HCT116 (cell line): ENCODE results near the gene AGPAT3. TPM values are rescaled to one million over a fixed set of nuclear protein-coding genes. Genes with fewer than 3 reads are reported as not detected.

Source experiments
- ATAC-seq: fragments of 200-7000 bp; cut with Tn5 transposase; 2 replicates; pipeline ENCODE4 v1.9.1; 2020; ENCODE audit warnings: mild to moderate bottlenecking, moderate library complexity
- BruUV-seq: library from RNA; stranded (reverse); fragments of 400-500 nt; replicated peaks from 2 replicates; lab custom pipeline; 2021; lab: Mats Ljungman, UMichigan
- CTCF ChIA-PET: fragments of 300-600 bp; sonication (Branson Sonifier 250); formaldehyde crosslinking; loops from one replicate; lab custom pipeline; 2021; ENCODE audit warnings: antibody characterized with exemption; lab: Charles Lee
- POLR2A ChIA-PET: fragments of 300-600, 350-600 bp; sonication (Branson Sonifier 250); formaldehyde crosslinking; loops from one replicate; lab custom pipeline; 2021; ENCODE audit warnings: antibody characterized with exemption; lab: Charles Lee
- RAD21 ChIA-PET, 2 experiments: fragments of 300-600 bp; sonication (Branson Sonifier 250); formaldehyde crosslinking; loops; one replicate each; lab custom pipeline; 2023; ENCODE audit warnings: low total read pairs in 2 of 2; ENCODE audit not compliant: uncharacterized antibody in 2 of 2, unreplicated experiment in 2 of 2, low non-redundant PET in 1 of 2; lab: Charles Lee
- DNase-seq: peaks from one replicate; pipeline ENCODE4 v3.0.0-alpha.2; 2010; ENCODE audit warnings: low read depth, low spot score
- H2AFZ ChIP-seq: fragments of 200-600 bp; shearing (Covaris generic), sonication (generic); 2 replicates; pipeline ENCODE4 v1.6.1; 2017; ENCODE audit warnings: low read depth, mixed run types, mixed read lengths, antibody characterized with exemption, low read length; ENCODE audit not compliant: poor library complexity, severe bottlenecking
- H3K27ac ChIP-seq: 2 replicates; pipeline ENCODE4 v1.5.1; 2012; ENCODE audit warnings: low read depth, low read length
- H3K27me3 ChIP-seq: fragments of 200-600 bp; sonication (generic); 2 replicates; pipeline ENCODE4 v1.6.1; 2016; ENCODE audit warnings: mixed run types, low read length, mixed read lengths; ENCODE audit not compliant: insufficient read depth
- H3K36me3 ChIP-seq, 2 experiments: fragments of 200-500 bp in 1 of 2; fragments of 200-600 bp in 1 of 2; sonication (Bioruptor generic) in 1 of 2; sonication (generic) in 1 of 2; 2 replicates each; pipeline versions ENCODE4 v1.5.1 to v1.6.1; 2014 to 2016; ENCODE audit warnings: low read length in 2 of 2, inconsistent platforms in 1 of 2, mixed read lengths in 1 of 2, mixed run types in 1 of 2; ENCODE audit not compliant: insufficient read depth in 2 of 2, control insufficient read depth in 1 of 2
- H3K4me1 ChIP-seq, 2 experiments: fragments of 200-600 bp in 1 of 2; sonication (generic) in 1 of 2; 2 replicates each; pipeline versions ENCODE4 v1.5.1 to v1.6.1; 2012 to 2017; ENCODE audit warnings: low read length in 2 of 2, inconsistent platforms in 1 of 2, mild to moderate bottlenecking in 1 of 2, mixed read lengths in 1 of 2, mixed run types in 1 of 2, moderate library complexity in 1 of 2; ENCODE audit not compliant: insufficient read depth in 2 of 2, control insufficient read depth in 1 of 2
- H3K4me2 ChIP-seq: fragments of 200-600 bp; sonication (generic); 2 replicates; pipeline ENCODE4 v1.6.1; 2017; ENCODE audit warnings: mixed run types, low read length, mixed read lengths
- H3K4me3 ChIP-seq, 2 experiments: fragments of 200-600 bp in 1 of 2; sonication (generic) in 1 of 2; replicated peaks in 1 of 2; 2 replicates each; pipeline ENCODE4 v1.5.1; 2011 to 2016; ENCODE audit warnings: low read length in 2 of 2, control low read depth in 1 of 2, low read depth in 1 of 2, mild to moderate bottlenecking in 1 of 2, mixed read lengths in 1 of 2, mixed run types in 1 of 2
- H3K79me2 ChIP-seq: fragments of 200-600 bp; sonication (generic); 2 replicates; pipeline ENCODE4 v1.6.1; 2017; ENCODE audit warnings: mild to moderate bottlenecking, mixed run types, low read length, moderate library complexity, mixed read lengths; ENCODE audit not compliant: insufficient read depth
- H3K9ac ChIP-seq: fragments of 200-600 bp; sonication (generic); 2 replicates; pipeline ENCODE4 v1.6.1; 2016; ENCODE audit warnings: low read length, mixed read lengths
- H3K9me2 ChIP-seq: fragments of 200-600 bp; sonication (generic), shearing (Covaris generic); 2 replicates; pipeline ENCODE4 v1.6.1; 2017; ENCODE audit warnings: mixed run types, mild to moderate bottlenecking, moderate library complexity; ENCODE audit not compliant: insufficient read depth
- H3K9me3 ChIP-seq, 2 experiments: fragments of 200-500 bp in 1 of 2; fragments of 200-600 bp in 1 of 2; sonication (Bioruptor generic) in 1 of 2; sonication (generic) in 1 of 2; 2 replicates each; pipeline ENCODE4 v1.6.1; 2014 to 2017; ENCODE audit warnings: low read length in 2 of 2, mixed read lengths in 2 of 2, inconsistent platforms in 1 of 2, low read depth in 1 of 2, mild to moderate bottlenecking in 1 of 2, mixed run types in 1 of 2, moderate library complexity in 1 of 2; ENCODE audit not compliant: control insufficient read depth in 1 of 2, insufficient read depth in 1 of 2
- H4K20me1 ChIP-seq: fragments of 200-600 bp; sonication (generic), shearing (Covaris generic); 2 replicates; pipeline ENCODE4 v1.6.1; 2017; ENCODE audit warnings: mixed run types, mild to moderate bottlenecking, moderate library complexity; ENCODE audit not compliant: insufficient read depth
- CBX3 ChIP-seq: IDR thresholded peaks from 2 replicates; pipeline ENCODE4 v1.6.1; 2012; ENCODE audit warnings: low read depth
- CEBPB ChIP-seq: IDR thresholded peaks from 2 replicates; pipeline ENCODE4 v1.6.1; 2012; ENCODE audit warnings: low read depth
- POLR2A ChIP-seq: IDR thresholded peaks from 2 replicates; pipeline ENCODE4 v1.7.0; 2011; ENCODE audit warnings: borderline replicate concordance; ENCODE audit not compliant: insufficient read depth, insufficient read length; ENCODE audit errors: extremely low read depth
- POLR2AphosphoS5 ChIP-seq: IDR thresholded peaks from 2 replicates; pipeline ENCODE4 v1.6.1; 2011; ENCODE audit warnings: mild to moderate bottlenecking, low read depth, low read length, moderate library complexity
- RAD21 ChIP-seq: IDR thresholded peaks from 2 replicates; pipeline ENCODE4 v1.6.1; 2012; ENCODE audit warnings: low read depth, mild to moderate bottlenecking
- SIN3A ChIP-seq: IDR thresholded peaks from 2 replicates; pipeline ENCODE4 v1.6.1; 2012; ENCODE audit warnings: low read depth
- ZFX ChIP-seq: fragments of 450-650 bp; IDR thresholded peaks from 2 replicates; pipeline ENCODE4 v1.6.1; 2017
- intact Hi-C: fragments of 100-400 bp; cut with micrococcal nuclease; formaldehyde crosslinking; loops from 2 replicates; pipeline ENCODE4 v1.10.0; 2022
- total RNA-seq: library from RNA; stranded (reverse); gene quantifications from one replicate; pipeline ENCODE4 v1.2.1, GENCODE V29; 2021; ENCODE audit not compliant: unreplicated experiment
- TF ChIP-seq, protein P1 (sequence below): IDR thresholded peaks from 2 replicates; pipeline ENCODE4 v1.6.1; 2011; ENCODE audit warnings: mild to moderate bottlenecking, low read length, moderate library complexity; ENCODE audit not compliant: insufficient replicate concordance; ENCODE audit errors: extremely low read depth
- TF ChIP-seq, protein P2 (sequence below): IDR thresholded peaks from 2 replicates; pipeline ENCODE4 v1.6.1; 2012; ENCODE audit warnings: low read depth
- TF ChIP-seq, protein P3 (sequence below): IDR thresholded peaks from 2 replicates; pipeline ENCODE4 v1.6.1; 2012

Gene AGPAT3
- total RNA-seq, 1 experiment from 2014 or later = 54.1 TPM

DNA sequence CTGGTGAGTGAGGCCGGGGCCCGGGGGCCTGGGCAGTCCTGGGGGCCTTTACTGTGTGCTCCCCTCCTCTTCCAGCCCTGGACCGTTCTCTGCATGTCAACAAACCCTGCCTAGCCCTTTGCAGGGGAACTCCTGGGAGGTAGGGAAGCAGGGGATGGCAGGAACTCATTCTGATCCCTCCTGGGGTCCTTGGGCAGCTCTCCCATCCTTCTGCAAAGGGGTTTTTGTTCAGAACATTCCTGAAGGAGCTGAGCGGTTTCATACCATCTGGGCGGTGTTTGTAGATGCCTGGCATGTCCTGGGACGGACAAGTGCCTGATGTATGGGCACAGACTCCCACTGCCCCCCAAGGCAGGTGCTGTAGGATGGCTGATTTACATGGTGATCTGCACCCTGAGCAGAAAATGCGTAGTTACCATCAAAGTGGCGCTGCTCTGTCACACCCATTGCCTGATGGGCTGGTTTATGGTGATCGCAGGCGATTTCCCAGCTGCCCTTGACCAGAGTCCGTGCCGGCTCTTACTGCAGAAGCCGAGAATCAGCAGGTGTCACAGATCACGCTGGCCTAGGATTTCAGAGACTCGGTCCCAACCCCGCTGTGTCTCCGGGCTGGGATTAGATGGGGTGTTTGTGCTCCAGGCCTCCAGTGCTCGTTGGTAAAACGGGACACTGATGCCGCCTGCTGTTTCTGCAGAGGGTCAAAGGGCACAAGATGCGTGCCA is 75.5 kb downstream of the AGPAT3 start:
- Histone ChIP-seq H3K4me2 (no peak overlapping the region), H3K36me3 (no peaks in the 10 kb centered on the region), H3K27me3 (no peaks in the 10 kb centered on the region), H3K27ac (no peak overlapping the region), H3K9me3 (no peaks in the 10 kb centered on the region), H3K4me1 (peaks cover 3 to 11% of the 10 kb centered on the region in 2 experiments; a peak in 3 of 4 replicates), H3K4me3 (no peak overlapping the region), H3K9me2 (no peaks in the 10 kb centered on the region), H4K20me1 (no peaks in the 10 kb centered on the region), H2AFZ (no peak overlapping the region), H3K79me2 (0 out of 2 replicates have a peak, but pooled peaks cover 4% of the 10 kb centered on the region), H3K9ac (no peak overlapping the region)
- POLR2A ChIA-PET = no interaction called here
- BruUV-seq = no TSS peak
- DNase-seq (no peak), ATAC-seq (no peak)
- CTCF ChIA-PET = interaction anchor here (0.9 kb wide), 1 partner anchor 9 kb away, joined by 3 read pairs; no protein-coding TSS in a partner anchor
- no peak for TF ChIP-seq ZFX
- no peak for TF ChIP-seq RAD21
- TF ChIP-seq POLR2A = no peak
- TF ChIP-seq, protein P1, sequence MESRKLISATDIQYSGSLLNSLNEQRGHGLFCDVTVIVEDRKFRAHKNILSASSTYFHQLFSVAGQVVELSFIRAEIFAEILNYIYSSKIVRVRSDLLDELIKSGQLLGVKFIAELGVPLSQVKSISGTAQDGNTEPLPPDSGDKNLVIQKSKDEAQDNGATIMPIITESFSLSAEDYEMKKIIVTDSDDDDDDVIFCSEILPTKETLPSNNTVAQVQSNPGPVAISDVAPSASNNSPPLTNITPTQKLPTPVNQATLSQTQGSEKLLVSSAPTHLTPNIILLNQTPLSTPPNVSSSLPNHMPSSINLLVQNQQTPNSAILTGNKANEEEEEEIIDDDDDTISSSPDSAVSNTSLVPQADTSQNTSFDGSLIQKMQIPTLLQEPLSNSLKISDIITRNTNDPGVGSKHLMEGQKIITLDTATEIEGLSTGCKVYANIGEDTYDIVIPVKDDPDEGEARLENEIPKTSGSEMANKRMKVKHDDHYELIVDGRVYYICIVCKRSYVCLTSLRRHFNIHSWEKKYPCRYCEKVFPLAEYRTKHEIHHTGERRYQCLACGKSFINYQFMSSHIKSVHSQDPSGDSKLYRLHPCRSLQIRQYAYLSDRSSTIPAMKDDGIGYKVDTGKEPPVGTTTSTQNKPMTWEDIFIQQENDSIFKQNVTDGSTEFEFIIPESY = no peak
- no peak for TF ChIP-seq SIN3A
- TF ChIP-seq CBX3 = no peak
- TF ChIP-seq CEBPB = no peak
- no peak for TF ChIP-seq POLR2AphosphoS5
- TF ChIP-seq, protein P2, sequence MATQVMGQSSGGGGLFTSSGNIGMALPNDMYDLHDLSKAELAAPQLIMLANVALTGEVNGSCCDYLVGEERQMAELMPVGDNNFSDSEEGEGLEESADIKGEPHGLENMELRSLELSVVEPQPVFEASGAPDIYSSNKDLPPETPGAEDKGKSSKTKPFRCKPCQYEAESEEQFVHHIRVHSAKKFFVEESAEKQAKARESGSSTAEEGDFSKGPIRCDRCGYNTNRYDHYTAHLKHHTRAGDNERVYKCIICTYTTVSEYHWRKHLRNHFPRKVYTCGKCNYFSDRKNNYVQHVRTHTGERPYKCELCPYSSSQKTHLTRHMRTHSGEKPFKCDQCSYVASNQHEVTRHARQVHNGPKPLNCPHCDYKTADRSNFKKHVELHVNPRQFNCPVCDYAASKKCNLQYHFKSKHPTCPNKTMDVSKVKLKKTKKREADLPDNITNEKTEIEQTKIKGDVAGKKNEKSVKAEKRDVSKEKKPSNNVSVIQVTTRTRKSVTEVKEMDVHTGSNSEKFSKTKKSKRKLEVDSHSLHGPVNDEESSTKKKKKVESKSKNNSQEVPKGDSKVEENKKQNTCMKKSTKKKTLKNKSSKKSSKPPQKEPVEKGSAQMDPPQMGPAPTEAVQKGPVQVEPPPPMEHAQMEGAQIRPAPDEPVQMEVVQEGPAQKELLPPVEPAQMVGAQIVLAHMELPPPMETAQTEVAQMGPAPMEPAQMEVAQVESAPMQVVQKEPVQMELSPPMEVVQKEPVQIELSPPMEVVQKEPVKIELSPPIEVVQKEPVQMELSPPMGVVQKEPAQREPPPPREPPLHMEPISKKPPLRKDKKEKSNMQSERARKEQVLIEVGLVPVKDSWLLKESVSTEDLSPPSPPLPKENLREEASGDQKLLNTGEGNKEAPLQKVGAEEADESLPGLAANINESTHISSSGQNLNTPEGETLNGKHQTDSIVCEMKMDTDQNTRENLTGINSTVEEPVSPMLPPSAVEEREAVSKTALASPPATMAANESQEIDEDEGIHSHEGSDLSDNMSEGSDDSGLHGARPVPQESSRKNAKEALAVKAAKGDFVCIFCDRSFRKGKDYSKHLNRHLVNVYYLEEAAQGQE = no peak
- TF ChIP-seq, protein P3, sequence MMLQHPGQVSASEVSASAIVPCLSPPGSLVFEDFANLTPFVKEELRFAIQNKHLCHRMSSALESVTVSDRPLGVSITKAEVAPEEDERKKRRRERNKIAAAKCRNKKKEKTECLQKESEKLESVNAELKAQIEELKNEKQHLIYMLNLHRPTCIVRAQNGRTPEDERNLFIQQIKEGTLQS = no peak
- intact Hi-C loops = loop anchor here (10.0 kb wide), 1 partner anchor 64 kb away; no protein-coding TSS in a partner anchor
- RAD21 ChIA-PET = no interaction called here
